SK-N-SH treated with all-trans-retinoic acid at 6 μM for 48 hours (cell line): ENCODE measurements around the gene PDE1C.

ENCODE experiments used
- CSRNP3 ChIP-seq: fragments of 250-450 bp; sonication (Bioruptor Pico); IDR thresholded peaks from 2 replicates; pipeline ENCODE4 v1.5.1; 2021; ENCODE audit warnings: mild to moderate bottlenecking, moderate library complexity
- ISL1 ChIP-seq: fragments of 250-450 bp; sonication (Bioruptor Pico); IDR thresholded peaks from 2 replicates; pipeline ENCODE4 v2.1.2; 2022; ENCODE audit warnings: mild to moderate bottlenecking, moderate library complexity
- PPARA ChIP-seq: fragments of 250-450 bp; sonication (Bioruptor Pico); IDR thresholded peaks from 2 replicates; pipeline ENCODE4 v1.5.0; 2020; ENCODE audit warnings: mild to moderate bottlenecking, borderline replicate concordance
- SNAI2 ChIP-seq: fragments of 250-450 bp; sonication (Bioruptor Pico); IDR thresholded peaks from 2 replicates; pipeline ENCODE4 v1.5.0; 2020; ENCODE audit warnings: mild to moderate bottlenecking, moderate library complexity
- TOX ChIP-seq: fragments of 250-450 bp; sonication (Bioruptor Pico); IDR thresholded peaks from 2 replicates; pipeline ENCODE4 v1.8.0; 2021; ENCODE audit warnings: mild to moderate bottlenecking, moderate library complexity, borderline replicate concordance
- ZFP3 ChIP-seq: fragments of 250-450 bp; sonication (Bioruptor Pico); IDR thresholded peaks from 2 replicates; pipeline ENCODE4 v1.5.0; 2020; ENCODE audit warnings: mild to moderate bottlenecking, moderate library complexity
- ZFP30 ChIP-seq: fragments of 450-650 bp; formaldehyde crosslinking; IDR thresholded peaks from 2 replicates; pipeline ENCODE4 v1.5.0; 2022; ENCODE audit warnings: mild to moderate bottlenecking, moderate library complexity
- ZNF8 ChIP-seq: fragments of 450-650 bp; formaldehyde crosslinking; IDR thresholded peaks from 2 replicates; pipeline ENCODE4 v1.5.0; 2020; ENCODE audit warnings: mild to moderate bottlenecking, moderate library complexity

- no peak for TF ChIP-seq SNAI2 (CRISPR knock-in tag)
- no peak for TF ChIP-seq ZFP3 (CRISPR knock-in tag)
- no peak for TF ChIP-seq ZFP30 (CRISPR knock-in tag)
- TF ChIP-seq TOX (CRISPR knock-in tag) = no peak
- TF ChIP-seq PPARA (CRISPR knock-in tag) = no peak
- TF ChIP-seq CSRNP3 (CRISPR knock-in tag) = no peak
- no peak for TF ChIP-seq ISL1 (CRISPR knock-in tag)
- no peak for TF ChIP-seq ZNF8
These were observed 213.0 kb downstream of the PDE1C start for GRCh38 chr7:31857172-31857571.
